Activated CD8-positive, alpha-beta memory T cell treated with anti-CD3 and anti-CD28 coated beads for 1 hour (primary cell): ENCODE results near the gene KIF5B.
"Not testable (repeated sequence)": the region's sequence is repeated elsewhere in the genome, so short reads cannot be mapped to it uniquely, and the experiment has no call there.

Experiments
- DNase-seq, 2 donors: peaks; one replicate each; pipeline ENCODE4 v3.0.0-alpha.2; 2020; ENCODE audit warnings: low read depth in 1 of 2; ENCODE audit errors: extremely low read depth in 1 of 2

The KIF5B gene

GRCh38 chr10:32060347-32060746, 4.1 kb upstream of the KIF5B start:
- no peak for DNase-seq

- no peak for DNase-seq
Measured at GRCh38 chr10:32059472-32059871, 3.2 kb upstream of the KIF5B start.

- no peak for DNase-seq
Measured at GRCh38 chr10:32057036-32057372, 779 bp upstream of the KIF5B start.

GRCh38 chr10:32055478-32056135, 618 bp downstream of the KIF5B start:
- DNase-seq, result peak; percentile 18 to 29

- no peak for DNase-seq
Measured at GRCh38 chr10:32054094-32054493, 2.1 kb downstream of the KIF5B start.

GRCh38 chr10:32053392-32053791, 2.8 kb downstream of the KIF5B start:
- not testable (repeated sequence) for DNase-seq

- DNase-seq, result no peak
Measured at GRCh38 chr10:32051926-32052325, 4.3 kb downstream of the KIF5B start.

- no peak for DNase-seq
Measured at GRCh38 chr10:32050177-32050576, 6.0 kb downstream of the KIF5B start.

- DNase-seq, result no peak
Measured at GRCh38 chr10:32049113-32049512, 7.1 kb downstream of the KIF5B start.

- no peak for DNase-seq
Measured at GRCh38 chr10:32048282-32048681, 7.9 kb downstream of the KIF5B start.

GRCh38 chr10:32047881-32048280, 8.3 kb downstream of the KIF5B start:
- no peak for DNase-seq

- DNase-seq, result no peak
Measured at GRCh38 chr10:32046151-32046550, 10.1 kb downstream of the KIF5B start.

- DNase-seq, result not testable (repeated sequence)
Measured at GRCh38 chr10:32042730-32043129, 13.5 kb downstream of the KIF5B start.

- DNase-seq, result no peak
Measured at GRCh38 chr10:32041290-32042028, 14.8 kb downstream of the KIF5B start.

GRCh38 chr10:32039734-32040133, 16.5 kb downstream of the KIF5B start:
- DNase-seq, result no peak

- no peak for DNase-seq
Measured at GRCh38 chr10:32038777-32039176, 17.4 kb downstream of the KIF5B start.

GRCh38 chr10:32036922-32037321, 19.3 kb downstream of the KIF5B start:
- DNase-seq, result no peak

- no peak for DNase-seq
Measured at GRCh38 chr10:32035038-32035437, 21.2 kb downstream of the KIF5B start.

GRCh38 chr10:32033171-32033570, 23.1 kb downstream of the KIF5B start:
- DNase-seq, result no peak

- no peak for DNase-seq
Measured at GRCh38 chr10:32031920-32032319, 24.3 kb downstream of the KIF5B start.

GRCh38 chr10:32031424-32031823, 24.8 kb downstream of the KIF5B start:
- no peak for DNase-seq

GRCh38 chr10:32028710-32029109, 27.5 kb downstream of the KIF5B start:
- no peak for DNase-seq

GRCh38 chr10:32023264-32023663, 33.0 kb downstream of the KIF5B start:
- DNase-seq, result no peak
